ENCODE data around the gene PSTPIP1.

DNA sequence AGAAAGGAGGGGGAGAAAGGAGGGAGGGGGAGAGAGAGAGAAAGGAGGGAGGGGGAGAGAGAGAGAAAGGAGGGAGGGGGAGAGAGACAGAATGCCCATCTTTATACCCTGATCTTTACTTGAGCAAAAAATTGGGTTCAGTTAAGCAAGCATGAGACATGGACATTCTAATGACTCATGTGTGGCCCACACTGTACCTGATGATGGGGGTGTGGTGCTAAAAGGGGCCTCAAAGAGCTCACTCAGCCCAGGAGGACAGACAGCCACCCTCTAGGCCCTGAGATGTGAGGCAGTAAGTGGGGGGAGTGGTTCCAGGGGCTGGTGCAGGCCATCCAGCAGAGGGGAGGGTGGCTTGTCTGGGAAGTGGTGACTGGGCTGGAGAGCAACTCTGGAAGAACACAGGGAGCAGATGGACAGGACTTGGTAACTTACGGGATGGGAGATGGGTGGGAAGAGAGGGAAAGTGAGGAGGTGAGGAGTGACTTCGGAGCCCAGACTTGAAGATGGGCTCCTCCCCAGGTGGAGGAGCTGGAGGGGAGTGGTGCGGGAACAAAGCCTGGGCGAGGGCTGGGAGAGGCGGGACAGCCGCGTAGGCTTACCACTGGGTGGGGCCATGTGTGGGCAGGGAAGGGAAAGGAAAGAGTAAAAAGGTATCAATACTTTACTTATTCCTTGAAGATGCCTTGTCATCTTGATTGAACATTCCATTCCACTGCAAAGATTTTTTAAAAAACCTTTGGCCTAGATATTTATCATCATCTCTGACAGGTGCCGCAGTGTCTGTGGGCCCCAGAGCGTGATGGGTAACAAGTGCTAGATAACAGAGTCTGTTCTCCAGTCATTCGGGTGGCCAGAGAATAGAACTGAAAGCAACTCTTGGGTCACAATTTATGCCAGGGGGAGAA is 43.6 kb downstream of the PSTPIP1 start:
- TF ChIP-seq, protein P1, sequence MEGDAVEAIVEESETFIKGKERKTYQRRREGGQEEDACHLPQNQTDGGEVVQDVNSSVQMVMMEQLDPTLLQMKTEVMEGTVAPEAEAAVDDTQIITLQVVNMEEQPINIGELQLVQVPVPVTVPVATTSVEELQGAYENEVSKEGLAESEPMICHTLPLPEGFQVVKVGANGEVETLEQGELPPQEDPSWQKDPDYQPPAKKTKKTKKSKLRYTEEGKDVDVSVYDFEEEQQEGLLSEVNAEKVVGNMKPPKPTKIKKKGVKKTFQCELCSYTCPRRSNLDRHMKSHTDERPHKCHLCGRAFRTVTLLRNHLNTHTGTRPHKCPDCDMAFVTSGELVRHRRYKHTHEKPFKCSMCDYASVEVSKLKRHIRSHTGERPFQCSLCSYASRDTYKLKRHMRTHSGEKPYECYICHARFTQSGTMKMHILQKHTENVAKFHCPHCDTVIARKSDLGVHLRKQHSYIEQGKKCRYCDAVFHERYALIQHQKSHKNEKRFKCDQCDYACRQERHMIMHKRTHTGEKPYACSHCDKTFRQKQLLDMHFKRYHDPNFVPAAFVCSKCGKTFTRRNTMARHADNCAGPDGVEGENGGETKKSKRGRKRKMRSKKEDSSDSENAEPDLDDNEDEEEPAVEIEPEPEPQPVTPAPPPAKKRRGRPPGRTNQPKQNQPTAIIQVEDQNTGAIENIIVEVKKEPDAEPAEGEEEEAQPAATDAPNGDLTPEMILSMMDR (conservative IDR thresholded peaks at IDR 0.05; ENCODE audit: low read depth, low read length), result no peak
- TF ChIP-seq RAD21 (IDR thresholded peaks at IDR 0.05; ENCODE audit: low read length) (no peak), POLR2A (IDR thresholded peaks at IDR 0.05; ENCODE audit: low read depth, low read length) (no peak), BHLHE40 (IDR thresholded peaks at IDR 0.05; ENCODE audit: low read depth, low read length) (no peak), SMC3 (IDR thresholded peaks at IDR 0.05; ENCODE audit: low read depth, low read length) (no peak), MAFK (IDR thresholded peaks at IDR 0.05; ENCODE audit: low read depth, low read length) (no peak), MXI1 (IDR thresholded peaks at IDR 0.05; ENCODE audit: borderline replicate concordance, low read depth, low read length) (no peak), RCOR1 (IDR thresholded peaks at IDR 0.05; ENCODE audit: insufficient replicate concordance, low read length) (no peak)
- TF ChIP-seq, protein P2, sequence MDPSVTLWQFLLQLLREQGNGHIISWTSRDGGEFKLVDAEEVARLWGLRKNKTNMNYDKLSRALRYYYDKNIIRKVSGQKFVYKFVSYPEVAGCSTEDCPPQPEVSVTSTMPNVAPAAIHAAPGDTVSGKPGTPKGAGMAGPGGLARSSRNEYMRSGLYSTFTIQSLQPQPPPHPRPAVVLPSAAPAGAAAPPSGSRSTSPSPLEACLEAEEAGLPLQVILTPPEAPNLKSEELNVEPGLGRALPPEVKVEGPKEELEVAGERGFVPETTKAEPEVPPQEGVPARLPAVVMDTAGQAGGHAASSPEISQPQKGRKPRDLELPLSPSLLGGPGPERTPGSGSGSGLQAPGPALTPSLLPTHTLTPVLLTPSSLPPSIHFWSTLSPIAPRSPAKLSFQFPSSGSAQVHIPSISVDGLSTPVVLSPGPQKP (IDR thresholded peaks at IDR 0.05; ENCODE audit: borderline replicate concordance, low read depth, low read length), result no peak
